HEK293 (cell line): Measurements from ENCODE around the gene DLGAP4.
A peak's percentile ranks its signal among the peaks of the same experiment; 100 is the strongest.

Experiments used
- CTCF ChIA-PET: fragments of 350-600 bp; formaldehyde crosslinking; extraction: SDS; loops from one replicate; lab custom pipeline; 2021; ENCODE audit warnings: antibody characterized with exemption; lab: Yijun Ruan, JAX
- POLR2A ChIA-PET: fragments of 300-600 bp; formaldehyde crosslinking; extraction: SDS; loops from one replicate; lab custom pipeline; 2020; ENCODE audit warnings: antibody characterized with exemption, inconsistent platforms; lab: Yijun Ruan, JAX
- H3K27ac ChIP-seq: fragments of 200-500 bp; sonication (Bioruptor generic); 2 replicates; pipeline ENCODE4 v1.5.1; 2014; ENCODE audit warnings: low read depth, low read length, control low read depth, inconsistent platforms; ENCODE audit errors: extremely low read depth
- H3K36me3 ChIP-seq, 2 experiments: fragments of 200-500 bp in 1 of 2; sonication (Bioruptor generic) in 1 of 2; 1 replicate in 1 of 2; 2 replicates in 1 of 2; pipeline ENCODE4 v1.5.1; 2014 to 2017; ENCODE audit warnings: inconsistent platforms in 2 of 2, low read length in 2 of 2; ENCODE audit not compliant: control insufficient read depth in 2 of 2, insufficient read depth in 1 of 2
- H3K4me1 ChIP-seq: fragments of 200-500 bp; sonication (Bioruptor generic); 2 replicates; pipeline ENCODE4 v1.5.1; 2014; ENCODE audit warnings: mild to moderate bottlenecking, low read length, inconsistent platforms; ENCODE audit not compliant: control insufficient read depth, insufficient read depth
- H3K4me3 ChIP-seq: 2 replicates; pipeline ENCODE4 v1.5.1; 2011; ENCODE audit warnings: low read depth, mild to moderate bottlenecking, control low read depth, low read length, moderate library complexity
- H3K9me3 ChIP-seq: fragments of 200-500 bp; sonication (Bioruptor generic); 2 replicates; pipeline ENCODE4 v1.5.1; 2014; ENCODE audit warnings: low read depth, low read length, inconsistent platforms; ENCODE audit not compliant: control insufficient read depth, insufficient read depth
- AEBP2 ChIP-seq: fragments of 450-650 bp; formaldehyde crosslinking; IDR thresholded peaks from 2 replicates; pipeline ENCODE4 v1.5.1; 2016; ENCODE audit warnings: missing biosample characterization, missing genetic modification characterization, borderline replicate concordance
- CTCF ChIP-seq: fragments of 450-650 bp; formaldehyde crosslinking; IDR thresholded peaks from 2 replicates; pipeline ENCODE4 v1.5.1; 2016; ENCODE audit warnings: missing biosample characterization, missing genetic modification characterization
- GLIS2 ChIP-seq: fragments of 450-650 bp; formaldehyde crosslinking; IDR thresholded peaks from 2 replicates; pipeline ENCODE4 v1.5.1; 2016; ENCODE audit warnings: missing biosample characterization, missing genetic modification characterization
- INSM2 ChIP-seq: fragments of 450-650 bp; formaldehyde crosslinking; IDR thresholded peaks from 2 replicates; pipeline ENCODE4 v1.5.1; 2016; ENCODE audit warnings: missing biosample characterization, missing genetic modification characterization
- RBAK ChIP-seq: fragments of 450-650 bp; formaldehyde crosslinking; IDR thresholded peaks from 2 replicates; pipeline ENCODE4 v1.5.1; 2016; ENCODE audit warnings: missing biosample characterization, missing genetic modification characterization
- SCRT2 ChIP-seq: fragments of 450-650 bp; formaldehyde crosslinking; IDR thresholded peaks from 2 replicates; pipeline ENCODE4 v1.5.1; 2016; ENCODE audit warnings: missing biosample characterization, missing genetic modification characterization
- TRIM28 ChIP-seq: IDR thresholded peaks from 2 replicates; pipeline ENCODE4 v1.6.1; 2011; ENCODE audit warnings: low read length, control low read depth, borderline replicate concordance
- ZBTB1 ChIP-seq: fragments of 450-650 bp; formaldehyde crosslinking; IDR thresholded peaks from 2 replicates; pipeline ENCODE4 v1.5.1; 2016; ENCODE audit warnings: missing biosample characterization, missing genetic modification characterization
- ZBTB8A ChIP-seq: fragments of 450-650 bp; formaldehyde crosslinking; IDR thresholded peaks from 2 replicates; pipeline ENCODE4 v1.5.1; 2016; ENCODE audit warnings: missing biosample characterization, missing genetic modification characterization
- ZNF138 ChIP-seq: fragments of 450-650 bp; formaldehyde crosslinking; IDR thresholded peaks from 2 replicates; pipeline ENCODE4 v1.5.1; 2016; ENCODE audit warnings: missing biosample characterization, missing genetic modification characterization, borderline replicate concordance
- ZNF175 ChIP-seq: fragments of 450-650 bp; formaldehyde crosslinking; IDR thresholded peaks from 2 replicates; pipeline ENCODE4 v1.5.1; 2016; ENCODE audit warnings: missing biosample characterization, missing genetic modification characterization
- ZNF221 ChIP-seq: fragments of 450-650 bp; formaldehyde crosslinking; IDR thresholded peaks from 2 replicates; pipeline ENCODE4 v1.5.1; 2017; ENCODE audit warnings: missing biosample characterization, missing genetic modification characterization, borderline replicate concordance
- ZNF311 ChIP-seq: fragments of 450-650 bp; formaldehyde crosslinking; IDR thresholded peaks from 2 replicates; pipeline ENCODE4 v1.5.1; 2017; ENCODE audit warnings: missing biosample characterization, missing genetic modification characterization, borderline replicate concordance
- ZNF416 ChIP-seq: fragments of 450-650 bp; formaldehyde crosslinking; IDR thresholded peaks from 2 replicates; pipeline ENCODE4 v1.5.1; 2016; ENCODE audit warnings: missing biosample characterization, missing genetic modification characterization
- ZNF501 ChIP-seq: fragments of 450-650 bp; formaldehyde crosslinking; IDR thresholded peaks from 2 replicates; pipeline ENCODE4 v1.5.1; 2016; ENCODE audit warnings: missing biosample characterization, missing genetic modification characterization
- ZNF510 ChIP-seq: fragments of 450-650 bp; formaldehyde crosslinking; IDR thresholded peaks from 2 replicates; pipeline ENCODE4 v1.5.1; 2018; ENCODE audit warnings: mild to moderate bottlenecking, missing genetic modification characterization, missing biosample characterization; ENCODE audit not compliant: insufficient replicate concordance
- ZNF558 ChIP-seq: fragments of 450-650 bp; formaldehyde crosslinking; IDR thresholded peaks from 2 replicates; pipeline ENCODE4 v1.5.1; 2016; ENCODE audit warnings: missing biosample characterization, missing genetic modification characterization
- ZNF621 ChIP-seq: fragments of 450-650 bp; formaldehyde crosslinking; IDR thresholded peaks from 2 replicates; pipeline ENCODE4 v1.5.1; 2017; ENCODE audit warnings: missing biosample characterization, missing genetic modification characterization
- ZNF623 ChIP-seq: fragments of 450-650 bp; formaldehyde crosslinking; IDR thresholded peaks from 2 replicates; pipeline ENCODE4 v1.5.1; 2016; ENCODE audit warnings: missing biosample characterization, missing genetic modification characterization
- ZNF629 ChIP-seq: fragments of 450-650 bp; formaldehyde crosslinking; IDR thresholded peaks from 2 replicates; pipeline ENCODE4 v1.5.1; 2017; ENCODE audit warnings: missing biosample characterization, missing genetic modification characterization
- ZNF654 ChIP-seq: fragments of 450-650 bp; formaldehyde crosslinking; IDR thresholded peaks from 2 replicates; pipeline ENCODE4 v1.5.1; 2016; ENCODE audit warnings: low read depth, missing biosample characterization, missing genetic modification characterization
- ZNF660 ChIP-seq: fragments of 450-650 bp; IDR thresholded peaks from 2 replicates; pipeline ENCODE4 v1.5.1; 2018; ENCODE audit warnings: missing biosample characterization, mild to moderate bottlenecking, missing genetic modification characterization
- ZNF843 ChIP-seq: fragments of 450-650 bp; formaldehyde crosslinking; IDR thresholded peaks from 2 replicates; pipeline ENCODE4 v1.5.1; 2016; ENCODE audit warnings: missing biosample characterization, missing genetic modification characterization

DLGAP4 gene

GRCh38 chr20:36320898-36321695 lies 15.0 kb downstream of the DLGAP4 start:
- Histone ChIP-seq H3K4me1 (no peaks in the 10 kb centered on the region), H3K27ac (no peak overlapping the region), H3K9me3 (no peaks in the 10 kb centered on the region), H3K4me3 (no peak overlapping the region), H3K36me3 (no peaks in the 10 kb centered on the region)
- TF ChIP-seq ZNF221 (no peak), ZNF623 (tag by site-specific recombination) (peak; percentile 55; the same call in 1 of the 2 replicates), TRIM28 (no peak)
- CTCF ChIA-PET, result interaction anchor here (0.6 kb wide), 1 partner anchor 105 kb away, joined by 3 read pairs; no protein-coding TSS in a partner anchor
- POLR2A ChIA-PET, result no interaction called here

GRCh38 chr20:36322131-36322530 lies 16.0 kb downstream of the DLGAP4 start:
- Histone ChIP-seq H3K36me3 (no peaks in the 10 kb centered on the region), H3K9me3 (no peaks in the 10 kb centered on the region), H3K27ac (no peak overlapping the region), H3K4me3 (no peak overlapping the region), H3K4me1 (no peaks in the 10 kb centered on the region)
- ChIA-PET POLR2A (no interaction called here), CTCF (interaction anchor here (0.6 kb wide), 1 partner anchor 52 kb away, joined by 3 read pairs; no protein-coding TSS in a partner anchor)
- TF ChIP-seq INSM2 (tag by site-specific recombination) (no peak), ZNF175 (tag by site-specific recombination) (no peak), ZBTB1 (tag by site-specific recombination) (no peak), ZNF558 (tag by site-specific recombination) (no peak), GLIS2 (no peak), ZNF629 (tag by site-specific recombination) (no peak), ZNF416 (tag by site-specific recombination) (no peak), ZNF311 (tag by site-specific recombination) (no peak), CTCF (no peak), ZNF621 (no peak), ZNF843 (tag by site-specific recombination) (no peak), SCRT2 (tag by site-specific recombination) (no peak)

- POLR2A ChIA-PET, result no interaction called here
- no peak for TF ChIP-seq ZNF510 (tag by site-specific recombination)
- TF ChIP-seq RBAK (tag by site-specific recombination), result no peak
- TF ChIP-seq ZBTB8A (tag by site-specific recombination), result no peak
- TF ChIP-seq ZNF501 (tag by site-specific recombination), result no peak
- no peak for TF ChIP-seq ZNF660
- no peak for TF ChIP-seq ZNF654
- no peak for TF ChIP-seq AEBP2 (tag by site-specific recombination)
- TF ChIP-seq ZNF138 (tag by site-specific recombination), result no peak
These were observed 24.0 kb downstream of the DLGAP4 start for GRCh38 chr20:36330091-36330490.

More at GRCh38 chr20:36330091-36330490, 24.0 kb downstream of the DLGAP4 start:
- no peaks in the 10 kb centered on the region for H3K4me1 ChIP-seq
- CTCF ChIA-PET, result interaction anchor here (0.6 kb wide), 1 partner anchor 254 kb away, joined by 3 read pairs; no protein-coding TSS in a partner anchor
- H3K4me3 ChIP-seq, result no peak overlapping the region
- no peaks in the 10 kb centered on the region for H3K36me3 ChIP-seq
- no peak overlapping the region for H3K27ac ChIP-seq
- no peaks in the 10 kb centered on the region for H3K9me3 ChIP-seq
